ENCODE results near the gene JAZF1. TPM values are rescaled to one million over a fixed set of nuclear protein-coding genes. Genes with fewer than 3 reads are reported as not detected.
"Not testable (repeated sequence)": the region's sequence is repeated elsewhere in the genome, so short reads cannot be mapped to it uniquely, and the experiment has no call there.

The JAZF1 gene
- total RNA-seq, 2 donors from 2014 or later = 9.3 to 37.4 TPM

- DNase-seq (ENCODE audit: low spot score) = no peak
- intact Hi-C loops (cut with DNase I) = no loop called here
- H3K27ac ChIP-seq = no peak overlapping the region
- no peak overlapping the region for H3K4me3 ChIP-seq
- TF ChIP-seq POLR2AphosphoS5 (IDR thresholded peaks at IDR 0.05) (no peak), CTCF (IDR thresholded peaks at IDR 0.05) (no peak), POLR2A (IDR thresholded peaks at IDR 0.05) (no peak)
- no peaks in the 10 kb centered on the region for H3K9me3 ChIP-seq
- H3K27me3 ChIP-seq (replicated peaks; ENCODE audit: insufficient read depth) = no peaks in the 10 kb centered on the region
- no peaks in the 10 kb centered on the region for H3K36me3 ChIP-seq
- peaks cover 3% of the 10 kb centered on the region for H3K4me1 ChIP-seq (replicated peaks)
Measured at GRCh38 chr7:27895551-27895950, 285.0 kb downstream of the JAZF1 start.

GRCh38 chr7:27890205-27890849 is 290.3 kb downstream of the JAZF1 start:
- TF ChIP-seq POLR2AphosphoS5 (IDR thresholded peaks at IDR 0.05) (no peak), CTCF (IDR thresholded peaks at IDR 0.05) (no peak), POLR2A (IDR thresholded peaks at IDR 0.05) (no peak)
- no peak for DNase-seq (ENCODE audit: low spot score)
- intact Hi-C loops (cut with DNase I) = no loop called here
- H3K9me3 ChIP-seq = no peaks in the 10 kb centered on the region
- WGBS = 81% methylated on average over 1 of the region's 1 CpG
- no peak overlapping the region for H3K4me3 ChIP-seq
- H3K27ac ChIP-seq = no peak overlapping the region
- H3K4me1 ChIP-seq (replicated peaks) = no peaks in the 10 kb centered on the region
- no peaks in the 10 kb centered on the region for H3K36me3 ChIP-seq
- no peaks in the 10 kb centered on the region for H3K27me3 ChIP-seq (replicated peaks; ENCODE audit: insufficient read depth)

GRCh38 chr7:27889800-27890199 is 290.8 kb downstream of the JAZF1 start:
- no peak for DNase-seq (ENCODE audit: low spot score)
- H3K27ac ChIP-seq = no peak overlapping the region
- no peaks in the 10 kb centered on the region for H3K9me3 ChIP-seq
- WGBS = 72% methylated on average over 3 of the region's 3 CpGs
- H3K27me3 ChIP-seq (replicated peaks; ENCODE audit: insufficient read depth) = no peaks in the 10 kb centered on the region
- intact Hi-C loops (cut with DNase I) = no loop called here
- H3K4me3 ChIP-seq = no peak overlapping the region
- H3K36me3 ChIP-seq = no peaks in the 10 kb centered on the region
- TF ChIP-seq POLR2A (IDR thresholded peaks at IDR 0.05) (no peak), POLR2AphosphoS5 (IDR thresholded peaks at IDR 0.05) (no peak), CTCF (IDR thresholded peaks at IDR 0.05) (no peak)
- H3K4me1 ChIP-seq (replicated peaks) = no peaks in the 10 kb centered on the region

GRCh38 chr7:27888736-27889135 is 291.9 kb downstream of the JAZF1 start:
- 97% methylated on average over 5 of the region's 5 CpGs for WGBS
- no peak for DNase-seq (ENCODE audit: low spot score)
- Histone ChIP-seq H3K4me3 (no peak overlapping the region), H3K4me1 (replicated peaks) (no peaks in the 10 kb centered on the region), H3K36me3 (no peaks in the 10 kb centered on the region), H3K27ac (no peak overlapping the region), H3K9me3 (no peaks in the 10 kb centered on the region), H3K27me3 (replicated peaks; ENCODE audit: insufficient read depth) (no peaks in the 10 kb centered on the region)
- TF ChIP-seq POLR2AphosphoS5 (IDR thresholded peaks at IDR 0.05) (no peak), CTCF (IDR thresholded peaks at IDR 0.05) (no peak), POLR2A (IDR thresholded peaks at IDR 0.05) (no peak)
- intact Hi-C loops (cut with DNase I) = no loop called here

GRCh38 chr7:27886710-27887109 is 293.9 kb downstream of the JAZF1 start:
- H3K27ac ChIP-seq; H3K9me3 ChIP-seq; DNase-seq (ENCODE audit: low spot score); H3K27me3 ChIP-seq (replicated peaks; ENCODE audit: insufficient read depth); H3K4me3 ChIP-seq; H3K36me3 ChIP-seq; H3K4me1 ChIP-seq (replicated peaks); intact Hi-C loops (cut with DNase I): not testable (repeated sequence)
- 87% methylated on average over 3 of the region's 3 CpGs for WGBS

Measured in prostate gland (tissue), 2 donors.